Coronary artery (tissue), 2 donors: ENCODE measurements around the gene PYDC1.
"Not testable (repeated sequence)": the region's sequence is repeated elsewhere in the genome, so short reads cannot be mapped to it uniquely, and the experiment has no call there.

Experiments used
- DNase-seq: peaks from one replicate; pipeline ENCODE4 v3.0.0-alpha.2; 2017; ENCODE audit warnings: low spot score
- H3K27ac ChIP-seq, 2 donors: fragments of 200-600 bp; sonication (generic); one replicate each; pipeline ENCODE4 v1.5.1; 2016 to 2019
- H3K4me3 ChIP-seq: fragments of 200-600 bp; sonication (generic); 2 replicates; pipeline ENCODE4 v1.5.1; 2016; ENCODE audit warnings: mild to moderate bottlenecking, moderate library complexity
- TF ChIP-seq, protein P1 (sequence below): fragments of 200-600 bp; sonication (generic); IDR thresholded peaks from one replicate; pipeline ENCODE4 v1.5.1; 2019; ENCODE audit warnings: antibody characterized with exemption

The PYDC1 gene

DNA sequence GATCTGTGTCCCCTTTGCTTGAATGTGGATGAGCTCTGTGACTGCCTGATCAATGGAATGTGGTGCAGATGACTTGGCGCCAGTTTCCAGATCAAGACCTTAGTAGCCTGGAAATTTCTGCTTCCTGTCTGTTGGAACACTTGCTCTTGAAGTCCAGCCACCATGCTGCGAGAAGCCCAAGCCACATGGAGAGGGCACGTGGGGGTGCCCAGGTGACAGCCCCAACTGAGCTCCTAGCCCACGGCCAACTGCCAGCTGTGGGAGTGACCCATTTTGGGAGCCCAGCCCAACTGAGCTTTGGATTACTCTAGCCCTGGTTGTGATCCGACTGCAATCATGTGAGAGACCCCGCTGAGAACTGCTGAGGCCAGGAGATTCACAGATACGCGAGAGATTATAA lies 39.5 kb upstream of the PYDC1 start:
- DNase-seq = no peak
- TF ChIP-seq, protein P1, sequence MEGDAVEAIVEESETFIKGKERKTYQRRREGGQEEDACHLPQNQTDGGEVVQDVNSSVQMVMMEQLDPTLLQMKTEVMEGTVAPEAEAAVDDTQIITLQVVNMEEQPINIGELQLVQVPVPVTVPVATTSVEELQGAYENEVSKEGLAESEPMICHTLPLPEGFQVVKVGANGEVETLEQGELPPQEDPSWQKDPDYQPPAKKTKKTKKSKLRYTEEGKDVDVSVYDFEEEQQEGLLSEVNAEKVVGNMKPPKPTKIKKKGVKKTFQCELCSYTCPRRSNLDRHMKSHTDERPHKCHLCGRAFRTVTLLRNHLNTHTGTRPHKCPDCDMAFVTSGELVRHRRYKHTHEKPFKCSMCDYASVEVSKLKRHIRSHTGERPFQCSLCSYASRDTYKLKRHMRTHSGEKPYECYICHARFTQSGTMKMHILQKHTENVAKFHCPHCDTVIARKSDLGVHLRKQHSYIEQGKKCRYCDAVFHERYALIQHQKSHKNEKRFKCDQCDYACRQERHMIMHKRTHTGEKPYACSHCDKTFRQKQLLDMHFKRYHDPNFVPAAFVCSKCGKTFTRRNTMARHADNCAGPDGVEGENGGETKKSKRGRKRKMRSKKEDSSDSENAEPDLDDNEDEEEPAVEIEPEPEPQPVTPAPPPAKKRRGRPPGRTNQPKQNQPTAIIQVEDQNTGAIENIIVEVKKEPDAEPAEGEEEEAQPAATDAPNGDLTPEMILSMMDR = no peak
- Histone ChIP-seq H3K4me3 (no peak overlapping the region), H3K27ac (no peak overlapping the region)

- TF ChIP-seq, protein P1 = no peak
- H3K27ac ChIP-seq = peak overlapping the region in 1 of 2 donors; percentile 31
- no peak overlapping the region for H3K4me3 ChIP-seq
- DNase-seq = no peak
Observed at GRCh38 chr16:31253642-31254045, 36.7 kb upstream of the PYDC1 start.

- no peak for DNase-seq
- no peak overlapping the region for H3K4me3 ChIP-seq
- TF ChIP-seq, protein P1 = no peak
- no peak overlapping the region for H3K27ac ChIP-seq
Observed at GRCh38 chr16:31251435-31251834, 34.5 kb upstream of the PYDC1 start.

- Histone ChIP-seq H3K4me3 (no peak overlapping the region), H3K27ac (no peak overlapping the region)
- TF ChIP-seq, protein P1 = no peak
- DNase-seq = no peak
Observed at GRCh38 chr16:31250782-31251384, 33.9 kb upstream of the PYDC1 start.

- DNase-seq = no peak
- H3K27ac ChIP-seq = no peak overlapping the region
- TF ChIP-seq, protein P1 = no peak
- no peak overlapping the region for H3K4me3 ChIP-seq
Observed at GRCh38 chr16:31248344-31248743, 31.4 kb upstream of the PYDC1 start.

- DNase-seq = no peak
- Histone ChIP-seq H3K27ac (no peak overlapping the region), H3K4me3 (no peak overlapping the region)
- TF ChIP-seq, protein P1 = no peak
Observed at GRCh38 chr16:31246296-31246695, 29.4 kb upstream of the PYDC1 start.

GRCh38 chr16:31245598-31245997 lies 28.7 kb upstream of the PYDC1 start:
- H3K4me3 ChIP-seq, H3K27ac ChIP-seq, DNase-seq: not testable (repeated sequence)
